Fibroblast of the aortic adventitia (primary cell): ENCODE measurements around the gene SDF2. TPM values are rescaled to one million over a fixed set of nuclear protein-coding genes. Genes with fewer than 3 reads are reported as not detected.

Experiments
- DNase-seq: peaks from one replicate; pipeline ENCODE4 v3.0.0-alpha.2; 2010; ENCODE audit warnings: low read depth
- H3K4me3 ChIP-seq: 2 replicates; pipeline ENCODE4 v1.5.1; 2011; ENCODE audit warnings: low read depth, mild to moderate bottlenecking, control low read depth, low read length, moderate library complexity
- CTCF ChIP-seq: IDR thresholded peaks from 2 replicates; pipeline ENCODE4 v1.5.1; 2011; ENCODE audit warnings: mild to moderate bottlenecking, low read length, control low read depth, inconsistent platforms; ENCODE audit not compliant: insufficient read depth
- total RNA-seq: library from RNA; depleted of rRNA; stranded (reverse); fragments of >200 nt; gene quantifications from 2 replicates; pipeline ENCODE4 v1.2.3, GENCODE V29; 2012; ENCODE audit warnings: low replicate concordance

SDF2 gene
- total RNA-seq, 1 donor = 36.9 TPM

DNA sequence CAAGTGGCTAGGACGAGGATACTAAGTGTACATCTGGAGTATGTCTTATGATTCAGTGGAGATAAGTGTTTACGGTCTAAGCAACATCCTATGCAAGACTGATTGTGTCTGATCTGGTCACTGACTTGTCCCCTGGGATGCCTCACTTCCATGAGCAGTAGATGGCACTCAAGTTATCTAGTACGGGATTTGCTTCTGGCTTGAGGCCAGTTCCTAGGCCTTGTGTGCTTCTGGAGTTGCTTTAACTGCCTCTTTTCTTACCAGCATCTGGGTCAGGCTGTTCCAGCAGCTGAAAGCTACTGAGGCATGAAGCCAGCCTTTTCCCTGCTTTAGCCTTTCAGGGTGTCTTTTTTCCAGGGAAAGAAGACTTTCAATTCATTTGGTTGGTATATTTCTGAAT, 23.3 kb upstream of the SDF2 start:
- H3K4me3 ChIP-seq = no peak overlapping the region
- peak; percentile 28 for DNase-seq
- TF ChIP-seq CTCF = no peak

DNA sequence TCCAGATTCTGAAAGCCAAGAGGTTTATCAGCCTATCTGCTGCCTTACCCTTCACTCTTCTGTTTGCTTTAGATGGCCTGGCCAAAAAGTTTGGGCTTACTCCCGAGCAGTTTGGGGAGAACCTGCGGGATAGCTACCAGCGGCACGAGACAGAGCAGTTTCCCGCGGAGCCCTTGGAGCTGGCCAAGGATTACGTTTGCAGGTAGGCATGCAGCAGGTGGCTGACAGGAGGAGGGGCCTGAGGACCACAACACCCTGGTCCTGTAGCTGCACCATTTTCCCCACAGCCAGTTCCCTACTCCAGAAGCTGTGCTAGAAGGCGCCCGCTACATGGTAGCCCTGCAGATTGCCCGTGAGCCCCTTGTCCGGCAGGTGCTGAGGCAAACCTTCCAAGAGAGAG, 20.9 kb upstream of the SDF2 start:
- DNase-seq = no peak
- TF ChIP-seq CTCF = no peak
- no peak overlapping the region for H3K4me3 ChIP-seq

DNA sequence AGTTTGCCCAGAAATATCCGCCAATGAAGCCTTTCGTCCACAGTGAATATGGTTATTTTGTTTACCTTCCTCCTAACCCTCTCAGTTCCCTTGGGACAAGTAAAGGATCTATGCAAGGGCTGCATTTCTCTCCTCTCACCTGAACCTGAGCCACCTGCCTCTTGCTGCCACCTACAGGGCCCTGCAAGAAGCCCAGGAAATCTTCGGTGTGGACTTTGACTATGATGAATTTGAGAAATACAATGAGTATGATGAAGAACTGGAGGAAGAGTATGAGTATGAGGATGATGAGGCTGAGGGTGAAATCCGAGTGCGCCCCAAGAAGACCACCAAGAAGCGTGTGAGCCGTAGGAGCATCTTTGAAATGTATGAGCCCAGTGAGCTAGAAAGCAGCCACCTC, 14.3 kb upstream of the SDF2 start:
- no peak for TF ChIP-seq CTCF
- DNase-seq = no peak
- H3K4me3 ChIP-seq = no peak overlapping the region

DNA sequence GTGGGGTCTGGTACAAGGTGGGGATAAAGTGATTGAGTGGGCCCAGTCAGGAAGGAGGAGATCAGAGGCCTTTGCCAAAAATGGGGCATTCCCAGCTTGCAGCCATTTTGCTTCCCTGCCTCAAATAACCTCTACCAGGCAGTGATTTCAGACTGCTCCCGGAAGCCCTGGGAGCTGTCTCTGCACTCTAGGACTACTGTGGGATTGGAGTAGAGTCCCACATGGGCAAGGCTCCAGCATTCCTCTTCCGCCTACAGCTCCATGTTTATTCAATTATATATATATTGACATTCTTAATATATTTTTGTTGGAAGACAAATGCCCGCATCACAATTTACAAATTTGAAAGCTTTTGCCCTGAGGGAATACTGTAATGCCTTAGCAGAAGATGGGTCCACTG, 13.8 kb upstream of the SDF2 start:
- no peak for DNase-seq
- no peak for TF ChIP-seq CTCF

DNA sequence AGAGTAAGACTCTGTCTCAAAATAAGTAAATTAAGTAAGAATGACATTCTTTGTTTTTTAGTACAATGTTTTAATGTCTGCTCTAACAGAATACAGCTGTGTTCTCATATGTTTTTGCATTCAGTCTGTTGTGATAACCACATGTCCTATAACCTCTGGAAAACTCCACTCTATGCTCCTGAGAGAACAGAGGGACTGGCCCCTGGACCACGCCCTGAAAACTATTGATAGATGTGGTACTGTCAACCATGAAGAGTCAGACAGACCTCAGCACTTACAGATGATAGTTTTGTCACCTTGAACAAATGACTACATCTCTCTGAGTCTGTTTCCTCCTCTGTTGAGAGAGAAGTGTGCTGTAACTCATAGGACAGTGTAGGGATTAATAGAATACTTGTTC, 8.2 kb upstream of the SDF2 start:
- no peak for TF ChIP-seq CTCF
- no peak for DNase-seq
- H3K4me3 ChIP-seq = no peak overlapping the region

More for the DNA sequence above, 13.8 kb upstream of the SDF2 start:
- no peak overlapping the region for H3K4me3 ChIP-seq

DNA sequence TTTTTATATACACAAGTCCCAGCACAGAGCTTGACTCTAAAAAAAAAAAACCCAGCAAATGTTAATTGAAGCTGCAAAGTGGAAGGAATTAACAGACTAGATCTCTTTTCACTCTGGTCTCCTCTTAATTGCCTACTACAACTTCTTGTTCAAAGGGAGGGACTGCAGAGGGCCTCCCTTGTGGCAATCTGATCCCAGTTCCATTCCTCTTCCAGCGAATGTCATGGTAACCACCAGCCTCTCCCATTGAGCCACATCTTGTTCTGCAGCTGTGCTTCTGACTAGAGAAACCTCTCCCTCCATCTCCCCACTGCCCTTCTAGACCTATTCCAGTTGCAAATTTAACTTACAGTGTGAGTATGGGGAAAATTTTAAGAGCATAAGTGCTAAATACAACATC, 6.2 kb upstream of the SDF2 start:
- no peak for TF ChIP-seq CTCF
- H3K4me3 ChIP-seq = no peak overlapping the region
- no peak for DNase-seq

DNA sequence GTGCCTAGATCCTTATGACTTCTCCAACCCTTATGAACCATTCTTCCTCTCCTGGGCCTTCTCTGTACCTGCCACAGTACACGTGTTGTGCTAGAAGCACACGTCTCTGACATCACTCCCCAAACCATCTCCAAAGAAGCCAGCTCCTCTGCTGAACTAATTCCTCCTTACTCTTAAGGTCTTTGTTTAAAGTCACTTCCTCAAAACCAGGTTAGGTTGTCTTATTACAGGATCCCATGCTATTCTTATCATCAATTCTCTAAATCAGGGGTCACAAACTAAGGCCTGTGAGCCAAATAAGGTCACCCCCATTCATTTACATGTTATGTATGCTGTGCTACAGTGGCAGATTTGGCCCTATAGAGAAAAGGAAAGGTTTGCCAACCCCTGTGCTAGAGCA, 4.3 kb upstream of the SDF2 start:
- H3K4me3 ChIP-seq = no peak overlapping the region
- DNase-seq = no peak
- TF ChIP-seq CTCF = no peak
